Heart left ventricle (tissue), 16 donors: ENCODE data around the gene G6PC2. TPM values are rescaled to one million over a fixed set of nuclear protein-coding genes. Genes with fewer than 3 reads are reported as not detected.
"Not testable (repeated sequence)": the region's sequence is repeated elsewhere in the genome, so short reads cannot be mapped to it uniquely, and the experiment has no call there.

Experiments
- ATAC-seq, 4 donors: fragments of 200-7000 bp; cut with Tn5 transposase; one replicate each; pipeline ENCODE4 v1.9.1; 2020 to 2022; ENCODE audit warnings: moderate library complexity in 4 of 4, mild to moderate bottlenecking in 3 of 4, moderate number of reproducible peaks in 1 of 4
- DNase-seq, 5 donors: peaks; one replicate each; pipeline ENCODE4 v3.0.0-alpha.2; 2020
- H3K27ac ChIP-seq, 12 donors: fragments of 200-600 bp; sonication (generic) in 4 of 12; one replicate each; pipeline versions ENCODE4 v1.5.0 to v1.8.0; 2016 to 2022; ENCODE audit warnings: mild to moderate bottlenecking in 2 of 12
- H3K27me3 ChIP-seq, 9 donors: fragments of 200-600 bp; sonication (generic) in 2 of 9; one replicate each; pipeline versions ENCODE4 v1.5.1 to v1.8.0; 2016 to 2022; ENCODE audit warnings: mild to moderate bottlenecking in 3 of 9
- H3K36me3 ChIP-seq, 9 donors: fragments of 200-600 bp; sonication (generic) in 2 of 9; one replicate each; pipeline versions ENCODE4 v1.5.0 to v1.8.0; 2018 to 2022; ENCODE audit warnings: mild to moderate bottlenecking in 2 of 9
- H3K4me1 ChIP-seq, 12 donors: fragments of 200-600 bp; sonication (generic) in 4 of 12; one replicate each; pipeline versions ENCODE4 v1.5.0 to v1.8.0; 2016 to 2022; ENCODE audit warnings: mild to moderate bottlenecking in 3 of 12
- H3K4me3 ChIP-seq, 12 donors: fragments of 200-600 bp; sonication (generic) in 4 of 12; one replicate each; pipeline versions ENCODE4 v1.5.0 to v1.8.0; 2017 to 2022; ENCODE audit warnings: mild to moderate bottlenecking in 9 of 12, moderate library complexity in 4 of 12
- H3K9me3 ChIP-seq, 12 donors: fragments of 200-600 bp; sonication (generic) in 4 of 12; one replicate each; pipeline versions ENCODE4 v1.5.0 to v1.8.0; 2016 to 2022; ENCODE audit warnings: mild to moderate bottlenecking in 1 of 12
- CTCF ChIP-seq, 12 donors: fragments of 200-600 bp; sonication (generic) in 4 of 12; IDR thresholded peaks; one replicate each; pipeline versions ENCODE4 v1.5.0 to v1.8.0; 2018 to 2022; ENCODE audit warnings: antibody characterized with exemption in 12 of 12, mild to moderate bottlenecking in 5 of 12
- POLR2A ChIP-seq, 2 donors: fragments of 450-650 bp; IDR thresholded peaks; one replicate each; pipeline ENCODE4 v1.6.1; 2017; ENCODE audit warnings: antibody characterized with exemption in 2 of 2, mild to moderate bottlenecking in 2 of 2, moderate library complexity in 2 of 2
- WGBS, 4 donors: extraction: QIAGEN DNeasy Blood & Tissue Kit in 2 of 4; methylation state at CpG; one replicate each; pipeline versions ENCODE4 v1.1.5 to v1.1.7; 2013 to 2018; 5-methylcytosine and 5-hydroxymethylcytosine counted together
- intact Hi-C, 10 donors: fragments of 100-400 bp; cut with DNase I; formaldehyde crosslinking; loops; one replicate each; pipeline versions ENCODE4 v1.11.1 to v1.14.2; 2022
- polyA plus RNA-seq, 2 donors: library from polyadenylated mRNA; stranded (reverse); fragments of 200-250 nt; gene quantifications; one replicate each; pipeline ENCODE4 v1.2.3, GENCODE V29; 2013
- total RNA-seq, 9 donors: library from RNA; depleted of rRNA in 2 of 9; stranded (reverse); fragments of >200 nt in 2 of 9; fragmentation: NEBNext Ultra II Directional in 3 of 9; extraction: Animal tissue kit (Norgen Biotek cat#: 25700) in 3 of 9; gene quantifications; one replicate each; pipeline versions ENCODE4 v1.1.0 to v1.2.4, GENCODE V29; 2016 to 2023
- donor health status: ischemic (EF 13 %, LVEDD 7.1; RV severe dilation, severe dysfunction).
- donor health status: healthy with polysubstance abuse.
- donor health status: DM: no; HTN: yes; CAD: no.
- donor health status: DM: no; HTN: no; CAD: no.
- donor health status: ischemic (EF 25% LVEDD 6.9; RV normal size, moderate dysfunction).
- donor health status: ischemic (EF 25% LVEDD 5.7; RV mildly dilated, moderate dysfunction).
- donor health status: healthy.
- donor health status: DM: yes; HTN: yes; CAD: no.
- donor health status: ischemic (EF 35%, LVEDD 5.7; RV mildly dilated, moderate dysfunction).
- donor health status: nonischemic (EF 11% LVEDD 7.7; RV severe dilation, severe dysfunction).
- donor health status: DM: yes; HTN: yes; CAD: no.
- donor health status: PGD.
- donor health status: ischemic (EF 29% LVEDD 5.4; RV normal size, mild dysfunction).
- donor health status: nonischemic (EF 23%, LVEDD 6.1; RV moderate dilation, normal function).

Gene G6PC2
- total and polyA plus RNA-seq, 11 donors = 0.12 to 0.21 TPM; not detected in 9

- no peak for DNase-seq
- no peak overlapping the region for H3K27ac ChIP-seq
- 95 to 98% (median 98%) methylated on average over 3 of the region's 3 CpGs for WGBS, 4 donors
- peaks cover 0 to 75% (median 21%) of the 10 kb centered on the region in 9 donors for H3K36me3 ChIP-seq
- intact Hi-C loops = loop anchor here in 1 of 10 donors (10.0 kb wide), 1 partner anchor 81 kb away; no protein-coding TSS in a partner anchor
- TF ChIP-seq CTCF (IDR thresholded peaks at IDR 0.05) = no peak
- no peak for TF ChIP-seq POLR2A (IDR thresholded peaks at IDR 0.05)
- peaks cover 0 to 11% (median 0%) of the 10 kb centered on the region in 12 donors for H3K4me1 ChIP-seq
- no peaks in the 10 kb centered on the region for H3K27me3 ChIP-seq
- no peak overlapping the region for H3K4me3 ChIP-seq
- H3K9me3 ChIP-seq = no peaks in the 10 kb centered on the region
- ATAC-seq = no peak
These were observed 45.5 kb upstream of the G6PC2 start for GRCh38 chr2:168855601-168856000.

- no peak overlapping the region for H3K27ac ChIP-seq
- DNase-seq (no peak), ATAC-seq (no peak)
- H3K9me3 ChIP-seq = no peaks in the 10 kb centered on the region
- peaks cover 0 to 11% (median 0%) of the 10 kb centered on the region in 12 donors for H3K4me1 ChIP-seq
- 96 to 99% (median 98%) methylated on average over 2 of the region's 2 CpGs for WGBS, 4 donors
- H3K4me3 ChIP-seq = no peak overlapping the region
- H3K27me3 ChIP-seq = no peaks in the 10 kb centered on the region
- TF ChIP-seq POLR2A (IDR thresholded peaks at IDR 0.05) (no peak), CTCF (IDR thresholded peaks at IDR 0.05) (no peak)
- H3K36me3 ChIP-seq = peaks cover 0 to 80% (median 30%) of the 10 kb centered on the region in 9 donors
- intact Hi-C loops = loop anchor here in 1 of 10 donors (10.0 kb wide), 1 partner anchor 83 kb away; no protein-coding TSS in a partner anchor
These were observed 42.9 kb upstream of the G6PC2 start for GRCh38 chr2:168858146-168858545.

GRCh38 chr2:168867164-168867563 lies 33.9 kb upstream of the G6PC2 start:
- H3K4me1 ChIP-seq, H3K27me3 ChIP-seq, DNase-seq, ATAC-seq, H3K27ac ChIP-seq, intact Hi-C loops, H3K4me3 ChIP-seq: not testable (repeated sequence)
- 92 to 100% (median 100%) methylated on average over 1 of the region's 1 CpG for WGBS, 4 donors
- Histone ChIP-seq H3K36me3 (peaks cover 0 to 36% (median 20%) of the 10 kb centered on the region in 9 donors), H3K9me3 (peaks cover 0 to 13% (median 0%) of the 10 kb centered on the region in 12 donors)

- H3K27ac ChIP-seq, H3K4me3 ChIP-seq, intact Hi-C loops, H3K36me3 ChIP-seq, H3K4me1 ChIP-seq, H3K27me3 ChIP-seq, H3K9me3 ChIP-seq, ATAC-seq, DNase-seq: not testable (repeated sequence)
- 100% methylated on average over 1 of the region's 1 CpG for WGBS, 4 donors
These were observed 30.7 kb upstream of the G6PC2 start for GRCh38 chr2:168870369-168870768.

- H3K36me3 ChIP-seq, ATAC-seq, intact Hi-C loops, H3K4me1 ChIP-seq, DNase-seq, H3K27me3 ChIP-seq, H3K27ac ChIP-seq, H3K4me3 ChIP-seq, H3K9me3 ChIP-seq: not testable (repeated sequence)
- WGBS, 4 donors = 96 to 100% (median 100%) methylated on average over 4 of the region's 4 CpGs
These were observed 30.3 kb upstream of the G6PC2 start for GRCh38 chr2:168870824-168871223.
